Endodermal cell (in vitro differentiated cells): ENCODE results near the gene SIK2. TPM values are rescaled to one million over a fixed set of nuclear protein-coding genes. Genes with fewer than 3 reads are reported as not detected.

ENCODE experiments used
- DNase-seq: peaks from one replicate; pipeline ENCODE4 v3.0.0-alpha.2; 2017
- H3K27ac ChIP-seq: 2 replicates; pipeline ENCODE4 v1.5.1; 2013; ENCODE audit warnings: mild to moderate bottlenecking, low read depth, low read length, moderate library complexity
- H3K27me3 ChIP-seq: 2 replicates; pipeline ENCODE4 v1.6.1; 2013; ENCODE audit warnings: mild to moderate bottlenecking, low read length, moderate library complexity; ENCODE audit not compliant: insufficient read depth, control insufficient read depth, poor library complexity, severe bottlenecking
- H3K36me3 ChIP-seq: 2 replicates; pipeline ENCODE4 v1.7.0; 2013; ENCODE audit warnings: mild to moderate bottlenecking, low read length, moderate library complexity; ENCODE audit not compliant: control insufficient read depth, insufficient read depth
- H3K4me1 ChIP-seq: one replicate; pipeline ENCODE4 v1.7.0; 2013; ENCODE audit warnings: low read length; ENCODE audit not compliant: control insufficient read depth, insufficient read depth
- H3K4me3 ChIP-seq: 2 replicates; pipeline ENCODE4 v1.5.1; 2013; ENCODE audit warnings: mild to moderate bottlenecking, low read length, moderate library complexity
- H3K9ac ChIP-seq: 2 replicates; pipeline ENCODE4 v1.6.1; 2013; ENCODE audit warnings: mild to moderate bottlenecking, low read length, moderate library complexity; ENCODE audit not compliant: poor library complexity, severe bottlenecking; ENCODE audit errors: extremely low read depth
- H3K9me3 ChIP-seq: 2 replicates; pipeline ENCODE4 v1.6.1; 2013; ENCODE audit warnings: mild to moderate bottlenecking, low read length, moderate library complexity; ENCODE audit not compliant: control insufficient read depth
- H3K27ac Mint-ChIP-seq: 2 replicates; pipeline ENCODE4 v1.8.0; 2020; ENCODE audit warnings: mixed read lengths
- H3K27me3 Mint-ChIP-seq: 2 replicates; pipeline ENCODE4 v1.8.0; 2021; ENCODE audit warnings: mild to moderate bottlenecking, mixed read lengths; ENCODE audit not compliant: insufficient read depth
- H3K36me3 Mint-ChIP-seq: 2 replicates; pipeline ENCODE4 v1.8.0; 2020; ENCODE audit warnings: low read depth, mixed read lengths
- H3K4me1 Mint-ChIP-seq: 2 replicates; pipeline ENCODE4 v1.8.0; 2020; ENCODE audit warnings: mixed read lengths
- H3K4me3 Mint-ChIP-seq: 2 replicates; pipeline ENCODE4 v1.8.0; 2020; ENCODE audit warnings: mild to moderate bottlenecking, moderate library complexity, mixed read lengths
- H3K9me3 Mint-ChIP-seq: 2 replicates; pipeline ENCODE4 v1.8.0; 2020; ENCODE audit warnings: mild to moderate bottlenecking, mixed read lengths
- CTCF ChIP-seq: fragments of 200-600 bp; sonication (generic); conservative IDR thresholded peaks from 2 replicates; pipeline ENCODE4 v1.5.0; 2021; ENCODE audit warnings: antibody characterized with exemption, mild to moderate bottlenecking
- WGBS, 2 experiments: methylation state at CpG; one replicate each; pipeline versions ENCODE4 v1.1.5 to v1.1.7; 2013; ENCODE audit warnings: missing lambda C conversion rate in 2 of 2, mixed read lengths in 1 of 2; ENCODE audit not compliant: insufficient coverage in 1 of 2, insufficient read length in 1 of 2; 5-methylcytosine and 5-hydroxymethylcytosine counted together
- total RNA-seq, 2 donors: library from RNA; stranded (reverse); fragmentation: NEBNext Ultra II Directional in 1 of 2; extraction: Animal tissue kit (Norgen Biotek cat#: 25700) in 1 of 2; gene quantifications; 2 replicates in 1 of 2; 3 replicates in 1 of 2; pipeline ENCODE4 v1.2.1, GENCODE V29; 2021

The SIK2 gene
- total RNA-seq, 2 donors from 2014 or later, result 13.2 to 13.4 TPM

GRCh38 chr11:111726301-111726713, 124.1 kb downstream of the SIK2 start:
- peaks cover 5% of the 10 kb centered on the region for H3K4me1 Mint-ChIP-seq

GRCh38 chr11:111727431-111727830, 125.2 kb downstream of the SIK2 start:
- peaks cover 5% of the 10 kb centered on the region for H3K4me1 Mint-ChIP-seq
- no peak overlapping the region for H3K4me3 ChIP-seq
- H3K9me3 Mint-ChIP-seq, result no peaks in the 10 kb centered on the region
- H3K36me3 ChIP-seq, result peaks cover 38% of the 10 kb centered on the region
- peak overlapping the region; percentile 21 for H3K27ac Mint-ChIP-seq
- 79 to 100% methylated on average over 2 to 4 of the region's 7 CpGs for WGBS, 2 experiments
- H3K4me3 Mint-ChIP-seq, result no peak overlapping the region
- no peak overlapping the region for H3K27ac ChIP-seq
- H3K36me3 Mint-ChIP-seq, result peaks cover 41% of the 10 kb centered on the region
- H3K27me3 Mint-ChIP-seq, result no peaks in the 10 kb centered on the region
- no peaks in the 10 kb centered on the region for H3K27me3 ChIP-seq
- DNase-seq, result no peak
- H3K9ac ChIP-seq, result no peak overlapping the region
- peaks cover 3% of the 10 kb centered on the region for H3K4me1 ChIP-seq
- no peaks in the 10 kb centered on the region for H3K9me3 ChIP-seq
- no peak for TF ChIP-seq CTCF

More at GRCh38 chr11:111726301-111726713, 124.1 kb downstream of the SIK2 start:
- peaks cover 48% of the 10 kb centered on the region for H3K36me3 ChIP-seq
- Mint-ChIP-seq H3K36me3 (peaks cover 52% of the 10 kb centered on the region), H3K4me3 (no peak overlapping the region), H3K27ac (no peak overlapping the region), H3K27me3 (no peaks in the 10 kb centered on the region), H3K9me3 (no peaks in the 10 kb centered on the region)
- no peak for DNase-seq
- no peaks in the 10 kb centered on the region for H3K9me3 ChIP-seq
- no peaks in the 10 kb centered on the region for H3K27me3 ChIP-seq
- no peak overlapping the region for H3K9ac ChIP-seq
- no peak overlapping the region for H3K4me3 ChIP-seq
- peaks cover 3% of the 10 kb centered on the region for H3K4me1 ChIP-seq
- H3K27ac ChIP-seq, result no peak overlapping the region
- WGBS, 2 experiments, result 94 to 98% methylated on average over 9 of the region's 9 CpGs
- no peak for TF ChIP-seq CTCF

GRCh38 chr11:111729071-111729830, 127.0 kb downstream of the SIK2 start:
- no peak for DNase-seq
- Mint-ChIP-seq H3K4me3 (no peak overlapping the region), H3K4me1 (peaks cover 5% of the 10 kb centered on the region), H3K36me3 (peaks cover 26% of the 10 kb centered on the region), H3K9me3 (no peaks in the 10 kb centered on the region), H3K27ac (peak overlapping the region; percentile 9), H3K27me3 (no peaks in the 10 kb centered on the region)
- Histone ChIP-seq H3K4me1 (peaks cover 3% of the 10 kb centered on the region), H3K27ac (no peak overlapping the region), H3K27me3 (no peaks in the 10 kb centered on the region), H3K4me3 (no peak overlapping the region), H3K9ac (no peak overlapping the region), H3K36me3 (peaks cover 22% of the 10 kb centered on the region), H3K9me3 (no peaks in the 10 kb centered on the region)
- no peak for TF ChIP-seq CTCF
- 91 to 93% methylated on average over 7 to 10 of the region's 10 CpGs for WGBS, 2 experiments
